Measurements from ENCODE around the gene NEURL4.

DNA sequence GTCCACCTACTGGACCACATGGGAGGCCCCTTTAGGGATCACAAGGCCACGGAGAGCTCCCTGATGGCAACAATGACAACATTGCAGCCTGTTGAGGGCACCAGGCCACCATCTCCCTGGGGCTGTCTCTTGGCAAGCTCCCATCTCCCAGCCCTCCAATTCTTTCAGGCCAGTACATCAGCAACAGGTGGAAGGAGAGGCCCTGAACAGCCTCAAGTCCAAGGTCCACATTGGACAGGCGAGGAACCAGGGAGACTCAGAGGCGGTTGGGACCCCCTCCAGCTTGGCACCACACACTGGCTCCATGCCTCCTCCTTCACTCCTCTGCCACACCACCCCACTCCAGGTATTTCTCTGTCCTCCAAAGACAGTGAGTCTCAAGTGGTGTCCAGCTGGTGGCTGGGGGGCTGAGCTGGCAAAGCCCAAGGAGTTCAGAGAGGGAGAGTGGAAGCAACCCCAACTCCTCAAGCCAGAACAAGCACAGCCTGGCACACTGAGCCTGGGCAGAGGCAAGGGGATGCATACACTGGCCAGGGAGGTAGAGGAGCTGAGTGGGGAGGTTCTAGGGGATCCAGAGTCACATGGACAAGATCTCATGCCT lies 5.9 kb upstream of the NEURL4 start:
- TF ChIP-seq, protein P1, sequence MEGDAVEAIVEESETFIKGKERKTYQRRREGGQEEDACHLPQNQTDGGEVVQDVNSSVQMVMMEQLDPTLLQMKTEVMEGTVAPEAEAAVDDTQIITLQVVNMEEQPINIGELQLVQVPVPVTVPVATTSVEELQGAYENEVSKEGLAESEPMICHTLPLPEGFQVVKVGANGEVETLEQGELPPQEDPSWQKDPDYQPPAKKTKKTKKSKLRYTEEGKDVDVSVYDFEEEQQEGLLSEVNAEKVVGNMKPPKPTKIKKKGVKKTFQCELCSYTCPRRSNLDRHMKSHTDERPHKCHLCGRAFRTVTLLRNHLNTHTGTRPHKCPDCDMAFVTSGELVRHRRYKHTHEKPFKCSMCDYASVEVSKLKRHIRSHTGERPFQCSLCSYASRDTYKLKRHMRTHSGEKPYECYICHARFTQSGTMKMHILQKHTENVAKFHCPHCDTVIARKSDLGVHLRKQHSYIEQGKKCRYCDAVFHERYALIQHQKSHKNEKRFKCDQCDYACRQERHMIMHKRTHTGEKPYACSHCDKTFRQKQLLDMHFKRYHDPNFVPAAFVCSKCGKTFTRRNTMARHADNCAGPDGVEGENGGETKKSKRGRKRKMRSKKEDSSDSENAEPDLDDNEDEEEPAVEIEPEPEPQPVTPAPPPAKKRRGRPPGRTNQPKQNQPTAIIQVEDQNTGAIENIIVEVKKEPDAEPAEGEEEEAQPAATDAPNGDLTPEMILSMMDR (IDR thresholded peaks at IDR 0.05; ENCODE audit: low read depth, low read length): no peak
- TF ChIP-seq EZH2phosphoT487 (IDR thresholded peaks at IDR 0.05; ENCODE audit: low read depth): no peak
